Smooth muscle cell (in vitro differentiated cells): Measurements from ENCODE around the gene DUS2. TPM values are rescaled to one million over a fixed set of nuclear protein-coding genes. Genes with fewer than 3 reads are reported as not detected.

Experiments
- DNase-seq: peaks from one replicate; lab custom pipeline; 2025; ENCODE audit not compliant: unreplicated experiment; lab: John Stamatoyannopoulos, UW
- H2AFZ ChIP-seq: fragments of 200-600 bp; sonication (generic); 2 replicates; pipeline ENCODE4 v1.6.0; 2016; ENCODE audit warnings: antibody characterized with exemption, low read depth, mild to moderate bottlenecking
- H3F3A ChIP-seq: fragments of 200-600 bp; sonication (generic); 2 replicates; pipeline ENCODE4 v1.6.0; 2017; ENCODE audit warnings: antibody characterized with exemption, low read depth
- H3K27ac ChIP-seq: fragments of 200-600 bp; sonication (generic); 2 replicates; pipeline ENCODE4 v1.5.1; 2016; ENCODE audit warnings: low read depth, mild to moderate bottlenecking
- H3K27me3 ChIP-seq: fragments of 200-600 bp; sonication (generic); 2 replicates; pipeline ENCODE4 v1.6.1; 2016; ENCODE audit warnings: low read depth, mild to moderate bottlenecking
- H3K36me3 ChIP-seq: fragments of 200-600 bp; sonication (generic); 2 replicates; pipeline ENCODE4 v1.5.1; 2016; ENCODE audit warnings: low read depth
- H3K4me1 ChIP-seq: fragments of 200-600 bp; sonication (generic); 2 replicates; pipeline ENCODE4 v1.5.1; 2016; ENCODE audit warnings: low read depth
- H3K4me2 ChIP-seq: fragments of 200-600 bp; sonication (generic); 2 replicates; pipeline ENCODE4 v1.6.0; 2016; ENCODE audit warnings: mild to moderate bottlenecking
- H3K4me3 ChIP-seq: fragments of 200-600 bp; sonication (generic); 2 replicates; pipeline ENCODE4 v1.5.1; 2016; ENCODE audit warnings: mild to moderate bottlenecking
- H3K79me2 ChIP-seq: fragments of 200-600 bp; sonication (generic); 2 replicates; pipeline ENCODE4 v1.6.0; 2016; ENCODE audit warnings: low read depth, mild to moderate bottlenecking
- H3K9ac ChIP-seq: fragments of 200-600 bp; sonication (generic); 2 replicates; pipeline ENCODE4 v1.6.0; 2016; ENCODE audit warnings: low read depth
- H3K9me3 ChIP-seq: fragments of 200-600 bp; sonication (generic); replicated peaks from 2 replicates; pipeline ENCODE4 v1.5.1; 2016; ENCODE audit warnings: low read depth
- H4K20me1 ChIP-seq: fragments of 200-600 bp; sonication (generic); 2 replicates; pipeline ENCODE4 v1.6.0; 2016; ENCODE audit warnings: low read depth
- CTCF ChIP-seq: fragments of 200-600 bp; sonication (generic); IDR thresholded peaks from 2 replicates; pipeline ENCODE4 v1.5.1; 2017; ENCODE audit warnings: borderline replicate concordance, mild to moderate bottlenecking, antibody characterized with exemption; ENCODE audit not compliant: insufficient read depth, poor library complexity, severe bottlenecking
- WGBS: methylation state at CpG from one replicate; pipeline ENCODE4 v1.1.7; 2016; ENCODE audit warnings: low lambda C conversion rate; 5-methylcytosine and 5-hydroxymethylcytosine counted together
- polyA plus RNA-seq: library from polyadenylated mRNA; unstranded; fragments of >200 nt; fragmentation: Nextera tagmentation; extraction: Ambion mirVana; gene quantifications from 2 replicates; pipeline ENCODE4 v1.2.1, GENCODE V29; 2016
- total RNA-seq: library from RNA; depleted of rRNA; stranded (reverse); fragments of >200 nt; gene quantifications from 2 replicates; pipeline ENCODE4 v1.2.3, GENCODE V29; 2014

Gene DUS2
- total and polyA plus RNA-seq, 2 experiments from 2014 or later, result 12.1 to 23.5 TPM

GRCh38 chr16:68070806-68071517 is 47.9 kb downstream of the DUS2 start:
- Histone ChIP-seq H3F3A (no peaks in the 10 kb centered on the region), H3K9ac (no peak overlapping the region), H3K27me3 (no peaks in the 10 kb centered on the region), H3K79me2 (no peaks in the 10 kb centered on the region), H3K4me1 (no peaks in the 10 kb centered on the region), H3K36me3 (no peaks in the 10 kb centered on the region), H3K4me3 (no peak overlapping the region), H4K20me1 (no peaks in the 10 kb centered on the region), H3K4me2 (no peak overlapping the region), H3K9me3 (no peaks in the 10 kb centered on the region), H3K27ac (no peak overlapping the region), H2AFZ (no peak overlapping the region)
- no peak for DNase-seq
- TF ChIP-seq CTCF, result no peak
- WGBS, result 94% methylated on average over 14 of the region's 14 CpGs

- Histone ChIP-seq H3K27me3 (no peaks in the 10 kb centered on the region), H3K4me1 (no peaks in the 10 kb centered on the region), H2AFZ (no peak overlapping the region), H3K4me2 (no peak overlapping the region), H3K27ac (no peak overlapping the region), H3K4me3 (no peak overlapping the region), H4K20me1 (no peaks in the 10 kb centered on the region), H3K79me2 (no peaks in the 10 kb centered on the region), H3F3A (no peaks in the 10 kb centered on the region), H3K9ac (no peak overlapping the region), H3K36me3 (no peaks in the 10 kb centered on the region), H3K9me3 (no peaks in the 10 kb centered on the region)
- 96% methylated on average over 1 of the region's 1 CpG for WGBS
- no peak for TF ChIP-seq CTCF
- no peak for DNase-seq
Observed at GRCh38 chr16:68071518-68071901, 48.4 kb downstream of the DUS2 start.

GRCh38 chr16:68072038-68072695 is 49.1 kb downstream of the DUS2 start:
- no peak overlapping the region for H3K9ac ChIP-seq

More at GRCh38 chr16:68072038-68072695, 49.1 kb downstream of the DUS2 start:
- H3K27ac ChIP-seq, result no peak overlapping the region
- H4K20me1 ChIP-seq, result no peaks in the 10 kb centered on the region
- no peak overlapping the region for H3K4me2 ChIP-seq
- no peaks in the 10 kb centered on the region for H3F3A ChIP-seq
- no peak for DNase-seq
- no peaks in the 10 kb centered on the region for H3K4me1 ChIP-seq
- no peak for TF ChIP-seq CTCF
- WGBS, result 89% methylated on average over 9 of the region's 9 CpGs
- no peaks in the 10 kb centered on the region for H3K27me3 ChIP-seq
- H3K79me2 ChIP-seq, result no peaks in the 10 kb centered on the region
- no peak overlapping the region for H2AFZ ChIP-seq
- H3K36me3 ChIP-seq, result no peaks in the 10 kb centered on the region
- H3K9me3 ChIP-seq, result no peaks in the 10 kb centered on the region
- H3K4me3 ChIP-seq, result no peak overlapping the region
